NCI-H128 (cell line): ENCODE data around the gene TEX11.
"Not testable (repeated sequence)": the region's sequence is repeated elsewhere in the genome, so short reads cannot be mapped to it uniquely, and the experiment has no call there.

Experiments used
- DNase-seq: peaks from one replicate; lab custom pipeline; 2025; ENCODE audit not compliant: unreplicated experiment; lab: John Stamatoyannopoulos, UW

The TEX11 gene

GRCh38 chrX:70908541-70908940 lies at the start of gene TEX11:
Gene TEX11, minus strand, starts transcription at chrX:70908711. Its CDS starts 922 bp downstream, at chrX:70907789.
- DNase-seq = no peak

DNA sequence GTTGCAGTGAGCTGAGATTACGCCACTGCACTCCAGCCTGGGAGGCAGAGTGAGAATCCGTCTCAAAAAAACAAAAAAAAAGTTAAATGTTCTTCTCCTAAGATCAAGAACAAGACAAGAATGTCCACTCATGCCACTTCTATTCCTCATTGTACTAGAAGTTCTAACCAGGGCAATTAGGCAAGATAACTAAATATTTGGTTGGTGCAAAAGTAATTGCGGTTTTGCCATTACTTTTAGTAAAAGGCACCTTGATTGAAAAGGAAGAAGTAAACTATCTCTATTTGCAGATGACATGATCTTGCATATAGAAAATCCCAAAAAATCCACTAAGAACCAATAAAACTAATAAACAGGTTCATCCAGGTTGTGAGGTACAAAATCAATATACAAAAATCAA lies 46.4 kb upstream of the TEX11 start:
- no peak for DNase-seq

GRCh38 chrX:70924294-70924911 lies 15.9 kb upstream of the TEX11 start:
- DNase-seq = no peak

GRCh38 chrX:70922774-70923473 lies 14.4 kb upstream of the TEX11 start:
- no peak for DNase-seq

DNA sequence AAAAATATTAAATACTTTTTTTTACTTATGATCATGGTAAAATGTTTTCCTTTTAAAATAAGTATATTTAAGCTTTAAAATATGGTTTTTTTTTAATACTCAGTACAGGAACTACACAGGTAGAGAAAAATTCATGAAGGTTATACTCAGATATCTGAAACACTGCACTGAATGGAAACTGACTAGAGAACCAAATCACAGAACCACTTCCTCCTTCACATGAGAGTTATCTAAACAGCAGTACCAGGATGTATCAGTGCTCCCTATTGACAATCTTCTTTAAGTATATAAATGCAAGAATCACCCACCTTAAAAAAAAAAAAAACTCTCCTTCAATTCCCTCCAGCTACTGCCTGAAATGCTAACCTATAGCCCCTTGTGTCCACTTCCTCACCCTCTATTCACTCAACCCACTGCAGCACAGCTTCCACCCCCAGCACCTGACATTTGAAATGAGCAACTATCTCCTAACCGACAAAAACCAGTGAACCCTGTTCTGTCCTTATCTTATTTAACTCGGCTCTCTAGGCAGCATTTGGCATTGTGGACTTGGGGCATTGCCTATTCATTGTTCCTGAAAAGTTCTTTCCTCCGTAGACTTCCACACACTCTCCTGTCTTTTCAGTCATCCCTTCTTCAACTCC lies 13.3 kb upstream of the TEX11 start:
- DNase-seq = no peak

DNA sequence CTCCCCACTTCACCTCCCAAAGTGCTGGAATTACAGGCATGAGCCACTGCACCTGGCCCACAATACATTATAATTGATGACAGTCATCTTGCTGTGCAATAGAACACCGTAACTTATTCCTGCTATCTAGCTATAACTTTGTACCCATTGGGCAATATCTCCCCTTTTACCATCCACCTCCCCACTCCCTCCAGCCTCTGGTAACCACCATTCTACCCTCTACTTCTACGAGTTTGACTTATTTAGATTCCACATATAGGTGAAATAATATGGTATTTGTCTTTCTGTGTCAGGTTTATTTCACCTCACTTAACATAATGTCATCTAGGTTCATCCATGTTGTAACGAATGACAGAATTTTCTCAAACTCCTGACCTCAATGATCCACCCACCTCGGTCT lies 8.2 kb upstream of the TEX11 start:
- DNase-seq = no peak

GRCh38 chrX:70907900-70908299 lies 611 bp downstream of the TEX11 start:
- no peak for DNase-seq

GRCh38 chrX:70901465-70901864 lies 7.0 kb downstream of the TEX11 start:
- no peak for DNase-seq

GRCh38 chrX:70890441-70890840 lies 18.1 kb downstream of the TEX11 start:
- DNase-seq = not testable (repeated sequence)

GRCh38 chrX:70878902-70879301 lies 29.6 kb downstream of the TEX11 start:
- no peak for DNase-seq

DNA sequence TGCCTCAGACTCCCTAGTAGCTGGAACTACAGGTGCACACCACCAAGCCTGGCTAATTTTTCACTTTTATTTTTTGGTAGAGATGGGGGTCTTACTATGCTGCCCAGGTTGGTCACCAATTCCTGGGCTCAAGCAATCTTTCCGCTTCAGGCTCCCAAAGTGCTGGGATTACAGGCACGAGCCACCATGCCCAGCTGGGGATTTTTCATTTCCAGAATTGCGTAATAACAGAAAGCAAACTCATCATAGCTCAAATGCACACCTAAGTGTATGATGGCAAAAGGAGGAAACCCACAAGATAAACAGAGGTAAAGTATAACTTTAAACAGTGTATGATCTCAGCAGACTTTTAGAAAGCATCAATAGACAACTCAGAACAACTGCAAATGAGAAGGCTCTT lies 56.2 kb downstream of the TEX11 start:
- no peak for DNase-seq

DNA sequence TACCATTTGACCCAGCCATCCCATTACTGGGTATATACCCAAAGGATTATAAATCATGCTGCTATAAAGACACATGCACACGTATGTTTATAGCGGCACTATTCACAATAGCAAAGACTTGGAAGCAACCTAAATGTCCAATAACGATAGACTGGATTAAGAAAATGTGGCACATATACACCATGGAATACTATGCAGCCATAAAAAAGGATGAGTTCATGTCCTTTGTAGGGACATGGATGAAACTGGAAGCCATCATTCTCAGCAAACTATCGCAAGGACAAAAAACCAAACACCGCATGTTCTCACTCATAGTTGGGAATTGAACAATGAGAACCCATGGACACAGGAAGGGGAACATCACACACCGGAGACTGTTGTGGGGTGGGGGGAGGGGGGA lies 64.4 kb downstream of the TEX11 start:
- not testable (repeated sequence) for DNase-seq

- not testable (repeated sequence) for DNase-seq
Measured at GRCh38 chrX:70843620-70844019, 64.9 kb downstream of the TEX11 start.

DNA sequence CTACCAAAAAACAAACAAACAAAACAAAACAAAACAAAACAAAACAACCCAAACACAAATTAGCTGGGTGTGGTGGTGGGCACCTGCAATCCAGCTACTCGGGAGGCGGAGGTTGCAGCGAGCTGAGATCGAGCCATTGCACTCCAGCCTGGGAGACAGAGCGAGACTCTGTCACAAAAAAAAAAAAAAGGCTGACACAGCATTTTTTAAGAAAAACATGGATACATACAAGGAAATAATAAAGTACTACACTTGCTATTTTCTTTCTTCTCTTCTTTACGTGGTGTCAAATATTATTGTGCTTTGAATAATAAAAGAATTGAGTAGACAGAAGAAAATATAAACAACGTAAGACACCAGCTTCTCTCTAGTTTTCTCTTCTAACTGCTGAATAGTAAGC lies 73.9 kb downstream of the TEX11 start:
- DNase-seq = no peak

DNA sequence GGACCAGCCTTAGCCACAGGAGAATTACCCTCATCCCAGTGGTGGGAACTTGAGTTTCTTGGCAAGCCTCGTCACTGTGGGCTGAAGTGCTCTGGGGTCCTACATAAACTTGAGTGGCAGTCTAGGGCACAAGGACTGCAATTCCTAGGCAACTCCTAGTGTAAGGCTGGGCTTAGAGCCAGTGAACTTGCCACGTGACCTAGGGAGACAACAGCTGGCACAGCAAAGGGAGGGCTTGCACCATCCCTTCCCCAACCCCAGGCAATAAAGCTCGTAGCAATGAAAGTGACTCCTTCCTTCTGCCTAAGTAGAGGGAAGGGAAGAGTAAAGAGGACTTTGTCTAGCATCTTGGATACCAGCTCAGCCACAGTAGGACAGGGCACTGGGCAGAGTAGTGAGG lies 81.8 kb downstream of the TEX11 start:
- no peak for DNase-seq

- no peak for DNase-seq
Measured at GRCh38 chrX:70825366-70825765, 83.1 kb downstream of the TEX11 start.

DNA sequence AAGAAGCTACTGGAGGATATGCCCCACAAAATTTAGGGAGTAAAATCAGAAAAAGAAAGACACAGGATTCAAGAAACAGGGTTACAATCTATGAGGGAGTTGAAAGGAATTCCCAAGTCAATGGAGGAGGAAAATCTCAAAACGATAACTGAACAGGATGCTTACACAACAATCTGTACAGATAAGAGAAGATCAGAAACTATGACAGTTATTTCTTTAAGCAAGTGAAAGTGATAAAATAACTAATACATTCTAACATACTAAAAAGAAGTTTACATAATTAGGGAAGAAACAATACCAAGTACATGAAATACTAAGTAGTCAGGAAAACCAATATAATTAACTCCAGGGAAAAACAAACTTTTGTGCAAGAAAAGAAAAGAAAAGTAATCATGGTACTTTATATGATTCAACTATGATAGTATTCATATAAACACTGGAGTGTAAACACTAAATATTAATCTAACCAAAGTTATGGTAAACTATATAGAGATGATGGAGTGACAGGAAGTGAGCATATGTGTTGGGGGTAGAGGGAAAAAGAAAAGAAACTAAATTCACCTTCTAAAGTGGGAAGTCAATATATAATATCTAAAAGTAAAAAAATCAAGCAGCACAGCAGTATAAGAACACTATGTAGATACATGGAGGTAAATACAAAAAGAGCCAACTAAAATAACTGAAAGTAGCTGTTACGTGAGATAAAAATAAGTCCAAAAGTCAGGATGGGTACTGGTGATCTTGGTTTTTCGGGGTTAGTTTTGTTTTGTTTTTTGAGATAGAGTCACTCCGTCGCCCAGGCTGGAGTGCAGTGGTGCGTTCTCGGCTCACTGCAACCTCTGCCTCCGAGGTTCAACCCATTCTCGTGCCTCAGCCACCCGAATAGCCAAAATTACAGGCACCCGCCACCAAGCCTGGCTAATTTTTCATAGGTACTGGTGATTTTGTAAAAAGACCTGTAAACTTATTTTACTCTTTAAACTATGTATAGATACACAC lies 99.3 kb downstream of the TEX11 start:
- no peak for DNase-seq

DNA sequence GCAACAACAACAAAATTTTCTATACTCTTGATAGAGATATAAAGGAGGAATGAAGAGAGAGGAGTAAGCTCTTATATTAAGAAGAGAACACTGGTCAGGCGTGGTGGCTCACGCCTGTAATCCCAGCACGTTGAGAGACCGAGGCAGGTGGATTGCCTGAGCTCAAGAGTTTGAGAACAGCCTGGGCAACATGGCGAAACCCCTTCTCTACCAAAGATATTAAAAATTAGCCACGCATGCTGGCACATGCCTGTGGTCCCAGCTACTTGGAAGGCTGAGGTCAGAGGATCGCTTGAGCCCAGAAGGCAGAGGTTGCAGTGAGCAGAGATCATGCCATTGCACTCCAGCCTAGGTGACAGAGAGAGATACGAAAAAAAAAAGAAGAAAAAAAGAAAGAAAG lies 102.4 kb downstream of the TEX11 start:
- no peak for DNase-seq

DNA sequence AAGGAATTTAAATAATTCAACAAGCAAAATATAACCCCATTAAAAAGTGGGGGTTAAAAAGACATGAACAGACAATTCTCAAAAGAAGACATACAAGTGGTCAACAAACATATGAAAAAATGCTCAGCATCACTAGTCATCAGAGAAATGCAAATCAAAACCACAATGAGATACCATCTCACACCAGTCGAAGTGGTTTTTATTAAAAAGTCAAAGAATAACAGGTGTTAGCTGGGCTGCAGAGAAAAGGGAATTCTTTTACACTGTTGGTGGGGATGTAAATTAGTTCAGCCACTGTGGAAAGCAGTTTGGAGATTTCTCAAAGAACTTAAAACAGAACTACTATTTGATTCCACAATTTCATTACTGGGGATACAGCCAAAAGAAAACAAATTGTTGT lies 111.8 kb downstream of the TEX11 start:
- not testable (repeated sequence) for DNase-seq

DNA sequence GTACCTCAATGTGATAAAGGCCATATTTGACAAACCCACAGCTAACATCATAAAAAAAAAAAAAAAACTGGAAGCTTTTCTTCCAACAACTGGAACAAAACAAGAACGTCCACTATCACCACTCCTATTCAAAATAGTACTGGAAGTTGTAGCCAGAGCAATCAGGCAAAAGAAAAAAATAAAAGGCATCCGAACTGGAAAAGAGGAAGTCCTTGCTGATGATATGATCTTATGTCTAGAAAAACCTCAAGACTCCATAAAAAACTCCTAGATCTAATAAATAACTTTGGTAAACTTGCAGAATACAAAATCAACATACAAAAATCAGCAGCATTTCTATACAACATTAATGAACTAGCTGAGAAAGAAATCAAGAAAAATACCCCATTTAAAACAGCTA lies 134.3 kb downstream of the TEX11 start:
- DNase-seq = no peak

GRCh38 chrX:70769659-70770227 lies 138.8 kb downstream of the TEX11 start:
- DNase-seq = no peak
